Activated naive CD4-positive, alpha-beta T cell treated with anti-CD3 and anti-CD28 coated beads, Interleukin-2, amount 50 U/mL, for 16 hours (primary cell): ENCODE data around the gene LOXL3.
A peak's percentile ranks its signal among the peaks of the same experiment; 100 is the strongest.

Experiments used
- DNase-seq: peaks from one replicate; pipeline ENCODE4 v3.0.0-alpha.2; 2020

LOXL3 gene

GRCh38 chr2:74551530-74551929 is 2.2 kb downstream of the LOXL3 start:
- DNase-seq, result no peak

GRCh38 chr2:74550231-74550630 is 3.5 kb downstream of the LOXL3 start:
- DNase-seq, result no peak

DNA sequence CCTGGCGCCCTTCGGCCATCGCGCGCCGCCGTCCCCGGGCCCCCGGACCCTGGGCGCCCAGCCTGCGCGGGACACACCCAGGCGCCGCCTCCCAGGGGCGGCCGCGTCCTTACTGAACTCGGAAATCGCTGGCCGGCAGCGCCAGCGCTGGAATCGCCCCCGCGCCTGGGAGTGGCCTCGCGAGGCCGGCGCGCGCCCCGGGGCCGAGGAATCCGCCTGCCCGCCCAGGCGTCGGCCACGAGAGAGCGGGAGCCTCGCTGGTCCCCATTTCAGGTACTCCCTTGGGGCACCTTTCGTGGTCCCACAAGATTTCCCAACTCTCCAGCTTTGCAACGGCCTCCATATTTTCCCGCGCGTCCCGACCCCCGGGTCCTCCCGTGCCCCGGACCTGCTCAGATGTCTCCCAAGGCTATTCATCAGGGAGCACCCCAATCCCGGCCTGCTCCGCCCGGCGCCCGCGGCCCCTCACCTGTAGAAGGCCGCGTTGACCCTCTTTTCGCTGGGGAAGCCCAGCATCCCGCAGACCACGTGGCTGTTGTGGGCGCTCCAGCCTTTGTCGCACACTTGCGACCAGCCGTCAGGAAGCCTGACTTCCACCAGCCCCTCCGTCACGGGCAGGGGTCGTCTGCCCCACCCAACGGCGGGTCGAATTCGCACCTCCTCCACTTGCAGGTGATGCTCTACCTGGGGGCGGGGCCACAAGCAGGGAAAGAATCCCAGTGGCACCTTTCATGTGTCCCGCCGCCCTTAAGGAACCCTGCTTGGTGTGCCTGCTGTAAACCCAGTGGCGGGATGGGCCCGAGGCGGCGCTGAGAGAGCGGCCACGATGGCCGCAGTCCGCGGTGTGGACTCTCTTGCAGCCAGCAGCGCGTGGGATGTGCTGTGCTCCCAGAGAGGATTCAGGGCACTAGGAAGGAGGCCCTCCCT is 4.6 kb downstream of the LOXL3 start:
- no peak for DNase-seq

DNA sequence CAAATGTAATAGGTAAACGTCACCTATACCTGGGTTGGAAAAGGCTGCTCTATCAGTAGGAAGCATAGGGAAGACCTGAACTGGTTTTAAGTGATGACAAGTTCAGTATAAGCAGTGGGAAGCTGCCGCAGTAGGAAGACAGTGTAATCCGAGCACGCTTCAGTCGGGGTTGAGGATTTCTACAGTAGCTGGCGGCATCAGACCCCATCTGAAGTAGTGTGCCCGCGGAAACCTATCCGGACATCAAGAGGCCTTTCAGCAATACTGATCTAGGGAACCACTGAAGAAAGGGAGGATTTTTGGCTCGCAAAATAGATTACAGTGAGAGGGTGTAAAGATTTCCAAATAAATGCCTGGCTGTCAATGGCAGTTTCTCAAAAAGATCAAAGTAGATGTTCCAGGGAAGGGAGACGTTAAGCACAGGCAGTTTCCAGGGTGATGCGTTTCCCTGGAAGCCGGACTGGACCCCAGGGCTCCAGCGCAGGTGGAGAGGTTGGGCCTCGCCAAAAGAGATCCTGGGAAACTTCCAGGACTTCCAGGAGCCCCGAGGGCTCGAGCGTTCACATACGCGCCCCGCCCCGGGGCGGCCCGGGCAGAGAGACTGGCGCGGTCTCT is 5.3 kb downstream of the LOXL3 start:
- no peak for DNase-seq

DNA sequence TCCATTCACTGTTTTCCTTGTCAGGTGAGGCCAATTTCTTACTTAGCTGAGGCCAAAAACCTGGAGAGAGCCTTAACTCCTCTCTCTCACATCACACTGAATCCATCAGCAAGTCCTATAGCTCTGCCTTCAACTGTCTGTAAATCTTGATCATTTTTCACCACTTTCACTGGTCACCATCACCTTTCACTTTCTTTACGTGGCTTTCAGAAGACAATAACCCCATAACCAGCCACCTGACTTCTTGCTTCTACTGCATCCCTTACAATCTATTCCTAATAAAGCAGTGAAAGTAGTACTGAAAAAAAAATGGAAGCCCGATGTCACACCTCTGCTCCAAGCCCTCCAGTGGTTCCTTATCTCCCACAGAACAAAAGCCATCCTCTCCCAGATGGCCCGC is 7.7 kb downstream of the LOXL3 start:
- DNase-seq, result no peak

- DNase-seq, result no peak
These were observed 9.1 kb downstream of the LOXL3 start for GRCh38 chr2:74544634-74545033.

DNA sequence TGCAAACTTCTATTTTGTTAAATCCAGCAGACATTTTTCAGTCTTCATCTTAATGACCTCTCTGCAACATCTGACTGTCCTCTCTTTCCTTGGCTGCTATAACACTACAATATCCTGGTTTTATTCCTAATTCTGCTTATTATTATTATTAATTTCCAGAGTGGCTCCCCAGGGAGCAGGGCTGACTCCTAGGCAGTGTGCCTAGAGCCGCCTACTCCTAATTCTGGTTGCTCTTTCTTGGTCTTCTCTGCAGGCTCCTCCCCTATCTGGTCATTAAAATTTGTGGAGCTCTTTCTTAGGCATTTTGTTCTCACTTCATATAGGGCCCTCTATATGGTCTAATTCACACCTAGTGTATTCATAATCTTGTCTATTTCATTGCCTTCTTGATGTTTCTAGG is 10.8 kb downstream of the LOXL3 start:
- no peak for DNase-seq

DNA sequence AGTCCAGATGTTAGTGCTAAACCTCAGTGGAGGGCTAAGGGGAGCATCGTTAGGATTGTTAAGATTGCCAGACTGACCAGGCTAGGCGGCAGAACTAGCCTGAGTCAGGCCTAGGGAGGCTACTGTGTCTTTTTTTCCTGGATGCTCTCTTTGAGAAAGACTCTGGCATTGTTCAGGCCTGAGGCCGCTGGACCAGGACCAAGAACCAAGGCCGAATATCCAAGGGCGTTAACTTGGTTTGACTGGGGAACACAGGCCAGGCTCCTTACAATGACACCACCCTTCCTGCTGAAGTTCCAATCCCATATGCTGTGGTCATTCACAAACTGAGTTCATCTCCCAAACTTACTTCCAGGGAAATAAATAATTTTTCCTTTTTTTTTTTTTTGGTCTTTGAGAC is 13.5 kb downstream of the LOXL3 start:
- DNase-seq, result no peak

DNA sequence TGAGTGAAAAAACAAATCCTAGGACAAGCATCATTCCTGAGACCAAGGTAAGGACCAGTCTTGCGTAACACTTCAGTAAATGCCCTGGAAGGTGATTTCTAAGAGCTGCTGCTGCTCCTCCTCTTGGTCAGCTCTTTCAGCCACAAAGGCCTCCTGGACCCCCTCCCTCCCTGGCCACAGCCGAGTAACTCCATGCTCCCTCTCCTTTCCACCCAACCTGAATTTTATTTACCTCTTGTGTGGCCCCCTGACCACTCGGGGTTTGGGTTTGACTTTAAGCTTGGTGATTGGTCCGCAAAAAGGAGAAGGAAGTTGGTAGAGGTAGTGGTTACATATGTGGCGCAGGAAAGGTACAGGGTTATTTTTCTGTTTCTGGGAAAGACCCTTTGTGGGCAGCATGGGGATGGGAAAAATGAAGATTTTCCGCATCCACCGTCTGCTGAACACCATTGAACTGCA is 14.8 kb downstream of the LOXL3 start:
- DNase-seq, result no peak

DNA sequence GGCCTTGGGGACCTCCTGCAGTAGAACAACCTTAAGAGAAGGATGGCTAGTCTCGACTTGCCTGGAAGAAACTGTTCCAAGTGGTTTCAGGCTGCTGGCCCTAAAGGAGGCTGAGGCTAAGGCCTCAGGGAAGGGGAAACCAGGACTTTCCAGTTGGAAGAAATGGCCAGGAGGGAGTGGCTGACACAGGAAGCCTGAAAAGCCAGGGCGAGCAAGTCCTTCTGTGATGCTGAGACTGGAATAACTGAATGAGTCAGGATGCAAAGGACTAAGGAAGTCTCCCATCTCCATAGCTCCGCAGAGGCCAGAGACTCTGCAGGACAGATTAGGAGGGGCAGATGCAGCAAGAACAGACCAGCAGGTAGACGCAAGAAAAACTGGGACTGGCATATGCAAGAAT is 16.6 kb downstream of the LOXL3 start:
- no peak for DNase-seq

DNA sequence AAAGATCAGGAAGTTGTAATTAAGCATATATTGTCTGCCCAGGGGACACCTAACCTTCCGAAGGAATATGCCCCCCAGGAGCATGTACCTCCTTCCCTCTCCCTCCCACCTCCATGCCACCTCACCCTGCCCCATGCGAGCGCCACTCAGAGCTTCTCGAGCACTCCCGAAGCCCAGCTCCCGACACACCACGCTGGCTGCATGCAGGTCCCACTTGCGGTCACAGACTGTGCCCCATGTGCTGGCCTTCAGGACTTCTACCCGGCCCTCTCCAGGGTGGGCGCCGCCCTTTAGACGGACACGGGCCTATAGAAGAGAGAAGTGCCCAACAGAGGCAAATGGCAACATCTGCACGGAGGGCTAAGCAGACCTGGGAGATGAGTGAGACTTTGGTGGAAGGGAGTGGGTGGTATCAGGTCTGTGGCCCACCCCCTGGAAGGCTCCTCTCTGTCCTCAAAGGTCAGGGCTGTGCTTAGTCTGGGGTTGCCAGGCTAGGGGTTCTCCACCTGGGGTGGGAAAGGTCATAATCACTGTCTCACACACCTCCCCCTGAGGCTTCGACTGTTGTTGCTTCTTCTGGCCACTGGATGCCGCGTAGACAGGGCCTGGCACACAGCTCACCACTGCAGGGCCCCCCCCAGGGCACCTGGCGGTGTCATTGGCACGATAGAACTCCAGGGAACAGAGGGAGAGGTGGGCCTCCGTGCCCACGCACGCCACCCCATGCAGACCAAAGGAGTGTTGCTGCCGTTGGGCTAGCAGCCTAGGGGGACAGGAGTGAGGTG is 17.4 kb downstream of the LOXL3 start:
- DNase-seq, result no peak

DNA sequence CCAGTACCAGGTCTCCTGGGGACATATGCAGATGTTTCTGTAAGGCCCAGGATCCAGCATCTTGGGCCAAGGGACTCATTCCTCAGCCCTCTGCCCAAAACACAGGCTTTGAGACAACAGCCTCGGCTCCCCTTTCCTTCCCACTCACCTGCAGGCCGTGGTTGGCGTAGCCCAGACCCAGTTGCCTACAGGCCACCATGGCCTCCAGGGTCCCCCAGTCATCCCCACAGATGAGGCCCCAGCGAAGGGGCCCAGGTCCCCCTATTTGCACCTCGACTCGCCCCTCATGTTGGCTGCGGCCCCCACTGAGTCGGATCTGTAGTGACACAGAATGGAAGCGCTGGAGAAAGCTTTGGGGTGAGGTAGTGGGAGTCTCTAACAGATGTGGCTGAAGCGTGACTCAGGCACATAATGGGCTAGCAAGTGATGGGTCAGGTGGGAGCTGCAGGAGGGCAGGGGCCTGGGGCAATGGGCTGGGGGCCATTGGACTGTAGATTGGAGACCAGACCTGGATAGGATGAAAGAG is 18.2 kb downstream of the LOXL3 start:
- DNase-seq, result no peak

DNA sequence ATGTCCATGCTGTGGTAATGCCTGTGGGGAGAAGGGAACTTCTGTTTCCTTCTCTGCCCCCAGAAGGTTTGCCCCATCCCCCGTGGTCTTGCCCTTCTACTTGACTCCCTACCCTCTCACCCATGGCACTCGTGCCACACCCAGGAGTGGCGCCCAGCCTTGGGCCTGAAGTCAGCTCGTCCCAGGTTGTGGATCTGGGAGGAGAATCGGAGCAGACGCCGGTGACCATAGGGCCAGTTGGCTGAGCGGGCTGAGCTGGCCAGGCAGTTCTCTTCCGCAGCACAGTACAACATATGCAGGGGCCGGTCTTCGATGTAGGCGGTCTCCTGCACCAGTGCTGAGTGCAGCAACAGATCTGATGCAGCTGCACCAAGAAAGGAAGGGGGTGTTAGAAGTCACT is 19.3 kb downstream of the LOXL3 start:
- DNase-seq, result no peak

DNA sequence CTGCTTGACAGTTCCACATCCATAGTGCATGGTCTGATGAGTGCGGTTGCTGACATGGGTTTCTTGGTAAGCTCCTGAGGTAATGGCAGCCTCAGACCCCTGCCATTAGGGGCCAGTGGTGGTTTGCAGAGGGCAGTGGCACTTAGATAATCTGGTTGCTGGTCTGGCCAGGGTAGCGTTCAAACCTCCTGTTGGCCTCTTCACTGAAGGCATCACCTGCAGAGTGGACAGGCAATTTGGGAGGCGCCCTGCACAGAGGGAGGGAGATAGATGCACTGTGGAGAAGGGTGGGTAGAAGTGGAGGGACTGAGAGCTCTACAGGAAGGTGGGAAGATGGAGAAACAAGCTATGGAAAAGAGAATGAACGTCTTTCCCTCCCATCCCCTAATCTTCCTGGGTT is 20.3 kb downstream of the LOXL3 start:
- DNase-seq, result no peak

DNA sequence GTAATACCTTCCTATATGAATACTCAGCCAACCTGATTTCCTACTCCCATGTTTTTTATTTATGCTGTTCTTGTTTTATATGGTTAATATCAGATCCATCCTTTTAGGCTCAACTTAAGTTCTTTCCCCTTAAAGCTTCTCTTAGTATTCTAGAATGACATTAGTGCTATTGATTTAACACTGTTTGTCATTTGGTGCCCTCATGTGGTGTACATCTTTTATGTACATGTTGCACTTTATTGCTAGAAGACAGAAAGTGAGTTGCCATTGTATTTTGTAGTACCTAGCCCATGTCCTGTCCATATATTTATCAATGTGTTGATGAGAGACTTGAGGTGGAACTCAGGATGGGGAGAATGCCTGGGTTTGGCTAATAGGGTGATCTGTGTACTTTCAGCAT is 21.5 kb downstream of the LOXL3 start:
- DNase-seq, result no peak

DNA sequence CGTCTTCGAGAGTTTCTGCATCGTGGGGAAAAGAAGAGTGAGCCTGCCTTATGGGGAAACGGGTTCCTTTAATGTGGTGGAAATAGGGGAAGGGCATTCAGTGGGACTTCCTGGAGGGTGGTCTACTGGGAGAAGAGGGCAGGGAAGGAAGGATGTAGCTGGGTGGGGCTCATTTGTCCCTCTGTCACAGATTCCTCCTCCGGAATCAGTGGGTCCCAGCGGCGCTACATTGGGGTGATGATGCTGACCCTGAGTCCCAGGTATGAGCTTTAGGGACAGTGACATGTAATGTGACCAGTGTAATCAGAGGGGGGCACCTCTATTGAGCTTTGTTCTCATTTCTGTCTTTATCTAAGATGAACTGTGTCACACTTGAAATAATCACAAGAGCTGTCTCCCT is 22.1 kb downstream of the LOXL3 start:
- no peak for DNase-seq

GRCh38 chr2:74530239-74531187 is 23.2 kb downstream of the LOXL3 start:
- peak; percentile 38 for DNase-seq

- peak; percentile 89 for DNase-seq
These were observed 24.1 kb downstream of the LOXL3 start, which contains the start of the genes AUP1 and HTRA2 for GRCh38 chr2:74529357-74530238. Gene AUP1, minus strand, starts transcription at chr2:74529706. Its CDS starts 77 bp downstream, at chr2:74529629. Gene HTRA2, plus strand, starts transcription at chr2:74529933. Its CDS starts 74 bp downstream, at chr2:74530007.

DNA sequence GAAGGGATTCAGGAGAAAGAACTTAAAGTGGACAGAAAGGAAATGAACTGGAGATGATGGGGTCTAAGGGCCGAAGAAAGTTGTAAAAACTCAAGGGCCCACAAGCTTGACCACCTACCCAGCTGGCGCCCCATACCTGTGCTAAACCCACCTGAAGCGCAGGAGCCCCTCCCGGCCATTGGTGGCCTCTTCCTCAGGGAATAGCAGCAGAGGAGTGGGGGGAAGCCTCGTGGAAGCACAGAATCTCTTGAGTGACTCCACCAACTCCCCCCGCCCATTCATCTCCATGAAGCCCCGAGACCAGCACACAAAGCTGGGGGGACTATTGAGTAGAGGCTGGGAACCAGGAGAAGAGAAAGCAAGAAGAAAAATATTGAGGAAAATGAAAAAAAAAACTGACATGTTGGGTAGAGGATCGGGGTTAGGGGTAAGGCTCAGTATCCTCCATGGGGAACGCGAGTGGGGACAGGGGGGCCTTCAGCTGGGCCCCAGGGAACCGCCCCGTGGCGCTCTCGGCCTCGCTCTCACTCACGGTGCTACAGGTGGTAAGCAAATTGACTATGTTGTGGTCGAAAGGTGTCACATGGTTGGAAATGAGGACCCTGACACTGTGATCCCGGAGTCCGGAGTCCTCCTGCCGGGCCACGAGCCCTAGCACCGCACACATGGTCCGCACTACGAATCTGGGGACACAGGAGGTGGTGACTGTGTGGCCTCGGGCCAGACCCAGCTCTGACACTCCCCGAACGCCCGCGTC is 25.0 kb downstream of the LOXL3 start:
- DNase-seq, result peak; percentile 23

GRCh38 chr2:74527741-74528140 is 26.0 kb downstream of the LOXL3 start:
- no peak for DNase-seq
